PFSK-1 (cell line): ENCODE measurements around the gene FOXP4.

Experiments used
- POLR2AphosphoS5 ChIP-seq: IDR thresholded peaks from 2 replicates; pipeline ENCODE4 v1.6.1; 2012; ENCODE audit warnings: low read depth, mild to moderate bottlenecking, control low read depth, low read length, moderate library complexity
- REST ChIP-seq, 2 experiments: IDR thresholded peaks; 2 replicates each; pipeline versions ENCODE4 v1.6.1 to v1.8.0; 2011 to 2012; ENCODE audit warnings: low read depth in 2 of 2, low read length in 2 of 2, control low read depth in 1 of 2, inconsistent platforms in 1 of 2, mild to moderate bottlenecking in 1 of 2, moderate library complexity in 1 of 2; ENCODE audit not compliant: insufficient read depth in 1 of 2
- TAF1 ChIP-seq: IDR thresholded peaks from 2 replicates; pipeline ENCODE4 v1.6.1; 2012; ENCODE audit warnings: low read length, control low read depth, borderline replicate concordance; ENCODE audit not compliant: insufficient read depth

DNA sequence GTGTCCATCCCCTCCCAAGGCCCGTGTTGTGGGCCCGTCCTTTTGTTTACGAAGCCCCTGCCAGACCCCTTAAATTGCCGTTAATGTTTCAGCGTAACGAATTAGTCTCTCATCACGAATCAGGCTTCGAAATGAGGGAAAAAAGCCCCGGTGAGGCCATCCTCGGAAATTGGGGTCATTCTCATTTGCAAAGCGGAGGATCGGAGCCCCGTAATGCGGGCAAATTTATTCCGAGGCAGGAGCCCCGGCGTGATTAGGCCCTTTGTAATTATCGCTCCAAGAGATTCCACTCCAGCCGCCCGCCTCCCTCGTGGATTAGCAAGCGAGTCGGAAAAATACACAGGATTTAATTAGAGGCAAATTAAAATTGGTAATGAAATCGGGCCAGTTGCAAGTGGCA lies 47.2 kb downstream of the FOXP4 start:
- TF ChIP-seq REST (IDR thresholded peaks at IDR 0.05; ENCODE audit: insufficient read depth in 1 of 2, low read depth in 2 of 2, low read length in 2 of 2) (no peak), POLR2AphosphoS5 (no peak), TAF1 (no peak)
